Measurements from ENCODE around the gene TMPRSS2.

GRCh38 chr21:41504030-41504429, 3.9 kb downstream of the TMPRSS2 start:
- TF ChIP-seq, protein P1, sequence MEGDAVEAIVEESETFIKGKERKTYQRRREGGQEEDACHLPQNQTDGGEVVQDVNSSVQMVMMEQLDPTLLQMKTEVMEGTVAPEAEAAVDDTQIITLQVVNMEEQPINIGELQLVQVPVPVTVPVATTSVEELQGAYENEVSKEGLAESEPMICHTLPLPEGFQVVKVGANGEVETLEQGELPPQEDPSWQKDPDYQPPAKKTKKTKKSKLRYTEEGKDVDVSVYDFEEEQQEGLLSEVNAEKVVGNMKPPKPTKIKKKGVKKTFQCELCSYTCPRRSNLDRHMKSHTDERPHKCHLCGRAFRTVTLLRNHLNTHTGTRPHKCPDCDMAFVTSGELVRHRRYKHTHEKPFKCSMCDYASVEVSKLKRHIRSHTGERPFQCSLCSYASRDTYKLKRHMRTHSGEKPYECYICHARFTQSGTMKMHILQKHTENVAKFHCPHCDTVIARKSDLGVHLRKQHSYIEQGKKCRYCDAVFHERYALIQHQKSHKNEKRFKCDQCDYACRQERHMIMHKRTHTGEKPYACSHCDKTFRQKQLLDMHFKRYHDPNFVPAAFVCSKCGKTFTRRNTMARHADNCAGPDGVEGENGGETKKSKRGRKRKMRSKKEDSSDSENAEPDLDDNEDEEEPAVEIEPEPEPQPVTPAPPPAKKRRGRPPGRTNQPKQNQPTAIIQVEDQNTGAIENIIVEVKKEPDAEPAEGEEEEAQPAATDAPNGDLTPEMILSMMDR (IDR thresholded peaks at IDR 0.05) = no peak
- no peak for TF ChIP-seq POLR2A (IDR thresholded peaks at IDR 0.05)
